GM12801 (cell line): Measurements from ENCODE around the gene USP17L11.
"Not testable (repeated sequence)": the region's sequence is repeated elsewhere in the genome, so short reads cannot be mapped to it uniquely, and the experiment has no call there.

Experiments
- CTCF ChIP-seq: IDR thresholded peaks from one replicate; pipeline ENCODE4 v1.5.1; 2011; ENCODE audit warnings: control low read depth; ENCODE audit not compliant: insufficient read length; ENCODE audit errors: extremely low read depth

Gene USP17L11

GRCh38 chr4:9247953-9248680 is 32.9 kb downstream of the USP17L11 start, which contains the start of gene USP17L18:
Gene USP17L18 (plus strand): TSS chr4:9248630. CDS start chr4:9248630, 0 bp downstream.
- not testable (repeated sequence) for TF ChIP-seq CTCF

DNA sequence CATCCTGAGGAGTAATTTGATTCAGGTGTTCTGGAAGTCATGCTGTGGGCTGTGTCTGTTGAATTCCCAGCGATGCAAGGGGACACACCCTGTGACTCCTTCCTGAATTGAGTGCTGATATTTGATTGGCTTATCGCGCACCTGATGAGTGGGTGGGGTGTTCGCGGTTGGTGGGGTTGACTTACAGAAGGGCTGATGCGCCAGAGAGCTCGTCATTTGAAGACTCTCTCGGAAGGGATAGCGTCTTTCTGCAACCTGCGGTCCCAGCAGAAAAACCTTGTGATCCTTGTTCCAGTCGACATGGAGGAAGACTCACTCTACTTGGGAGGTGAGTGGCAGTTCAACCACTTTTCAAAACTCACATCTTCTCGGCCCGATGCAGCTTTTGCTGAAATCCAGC is 37.9 kb downstream of the USP17L11 start, which contains the start of gene USP17L19:
Gene USP17L19, plus strand, starts transcription at position 301 of the 400 bp plus-strand sequence. Its CDS starts 0 bp downstream, at position 301.
- TF ChIP-seq CTCF: not testable (repeated sequence)

GRCh38 chr4:9257824-9258223 is 42.6 kb downstream of the USP17L11 start, which contains the start of gene USP17L20:
Gene USP17L20 (plus strand): TSS chr4:9258124. CDS start chr4:9258124, 0 bp downstream.
- TF ChIP-seq CTCF: not testable (repeated sequence)

DNA sequence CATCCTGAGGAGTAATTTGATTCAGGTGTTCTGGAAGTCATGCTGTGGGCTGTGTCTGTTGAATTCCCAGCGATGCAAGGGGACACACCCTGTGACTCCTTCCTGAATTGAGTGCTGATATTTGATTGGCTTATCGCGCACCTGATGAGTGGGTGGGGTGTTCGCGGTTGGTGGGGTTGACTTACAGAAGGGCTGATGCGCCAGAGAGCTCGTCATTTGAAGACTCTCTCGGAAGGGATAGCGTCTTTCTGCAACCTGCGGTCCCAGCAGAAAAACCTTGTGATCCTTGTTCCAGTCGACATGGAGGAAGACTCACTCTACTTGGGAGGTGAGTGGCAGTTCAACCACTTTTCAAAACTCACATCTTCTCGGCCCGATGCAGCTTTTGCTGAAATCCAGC is 47.4 kb downstream of the USP17L11 start, which contains the start of gene USP17L21:
Gene USP17L21, plus strand, starts transcription at position 301 of the 400 bp plus-strand sequence. Its CDS starts 0 bp downstream, at position 301.
- not testable (repeated sequence) for TF ChIP-seq CTCF
